NT2/D1 (cell line): ENCODE results near the gene CROCC.
"Not testable (repeated sequence)": the region's sequence is repeated elsewhere in the genome, so short reads cannot be mapped to it uniquely, and the experiment has no call there.

Source experiments
- DNase-seq: peaks from one replicate; pipeline ENCODE4 v3.0.0-alpha.2; 2011; ENCODE audit warnings: low read depth, low spot score
- H3K27me3 ChIP-seq: 2 replicates; pipeline ENCODE4 v1.6.0; 2011; ENCODE audit warnings: mild to moderate bottlenecking; ENCODE audit not compliant: insufficient read length, insufficient read depth
- H3K36me3 ChIP-seq: 2 replicates; pipeline ENCODE4 v1.6.1; 2011; ENCODE audit warnings: mild to moderate bottlenecking, low read length, mixed read lengths; ENCODE audit not compliant: insufficient read depth, insufficient read length
- H3K4me1 ChIP-seq: 2 replicates; pipeline ENCODE4 v1.5.1; 2011; ENCODE audit not compliant: insufficient read depth, insufficient read length
- H3K4me3 ChIP-seq: 2 replicates; pipeline ENCODE4 v1.5.1; 2011; ENCODE audit warnings: low read depth; ENCODE audit not compliant: insufficient read length
- H3K9ac ChIP-seq: 2 replicates; pipeline ENCODE4 v1.6.0; 2011; ENCODE audit warnings: low read depth; ENCODE audit not compliant: insufficient read length
- H3K9me3 ChIP-seq: 2 replicates; pipeline ENCODE4 v1.5.1; 2011; ENCODE audit warnings: mild to moderate bottlenecking, low read length; ENCODE audit not compliant: insufficient read depth
- SUZ12 ChIP-seq: IDR thresholded peaks from 2 replicates; pipeline ENCODE4 v1.6.1; 2011; ENCODE audit not compliant: insufficient read length, insufficient read depth; ENCODE audit errors: extremely low read depth
- YY1 ChIP-seq: IDR thresholded peaks from 2 replicates; pipeline ENCODE4 v1.6.1; 2011; ENCODE audit not compliant: insufficient read length, insufficient read depth
- ZNF274 ChIP-seq: IDR thresholded peaks from 2 replicates; pipeline ENCODE4 v1.6.1; 2011; ENCODE audit warnings: mild to moderate bottlenecking, low read depth, low read length

CROCC gene

DNA sequence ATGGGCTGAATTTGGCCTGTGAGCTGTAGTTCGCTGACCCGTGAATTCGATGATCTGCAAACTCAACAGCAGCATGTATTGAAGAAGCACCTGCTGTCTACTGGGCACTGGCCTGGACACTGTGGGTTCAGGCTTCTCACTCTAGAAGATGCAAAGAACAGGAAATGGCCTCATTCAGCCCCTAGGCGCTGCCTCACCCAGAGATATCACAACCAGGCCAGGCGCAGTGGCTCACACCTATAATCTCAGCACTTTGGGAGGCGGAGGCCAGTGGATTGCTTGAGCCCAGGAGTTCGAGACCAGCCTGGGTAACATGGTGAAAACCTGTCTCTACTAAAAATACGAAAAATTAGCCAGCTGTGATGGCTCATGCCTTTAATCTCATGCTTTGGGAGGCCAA lies 35.0 kb downstream of the CROCC start:
- no peak overlapping the region for H3K4me3 ChIP-seq
- H3K9me3 ChIP-seq = no peaks in the 10 kb centered on the region
- TF ChIP-seq SUZ12 = no peak
- TF ChIP-seq YY1 = no peak
- TF ChIP-seq ZNF274 = no peak
- peaks cover 21% of the 10 kb centered on the region for H3K36me3 ChIP-seq
- peaks cover 3% of the 10 kb centered on the region for H3K4me1 ChIP-seq
- DNase-seq = no peak
- no peak overlapping the region for H3K9ac ChIP-seq
- H3K27me3 ChIP-seq = no peaks in the 10 kb centered on the region

DNA sequence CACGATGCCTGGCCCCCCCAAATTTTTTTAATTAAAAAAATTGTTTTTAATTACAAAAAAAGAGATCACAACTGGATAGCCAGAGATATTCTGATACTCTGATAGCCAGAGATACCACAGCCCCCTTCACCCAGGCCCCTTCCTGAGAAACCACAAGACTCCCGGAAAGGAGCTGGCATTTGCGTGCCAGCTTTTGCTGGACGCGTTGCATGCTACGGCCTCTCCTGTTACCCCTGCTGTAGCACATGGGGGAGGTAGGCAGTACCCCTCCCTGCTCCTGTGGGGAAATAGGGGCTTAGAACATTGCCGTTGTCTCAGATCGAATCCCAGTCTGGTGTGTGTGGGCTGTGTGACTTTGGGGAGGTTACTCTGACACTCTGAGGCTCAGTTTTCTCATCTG lies 36.0 kb downstream of the CROCC start:
- H3K4me1 ChIP-seq = no peaks in the 10 kb centered on the region
- no peaks in the 10 kb centered on the region for H3K9me3 ChIP-seq
- H3K36me3 ChIP-seq = peaks cover 21% of the 10 kb centered on the region
- TF ChIP-seq YY1 = no peak
- no peak for TF ChIP-seq SUZ12
- TF ChIP-seq ZNF274 = no peak
- no peak overlapping the region for H3K4me3 ChIP-seq
- no peaks in the 10 kb centered on the region for H3K27me3 ChIP-seq
- H3K9ac ChIP-seq = no peak overlapping the region
- DNase-seq = no peak

DNA sequence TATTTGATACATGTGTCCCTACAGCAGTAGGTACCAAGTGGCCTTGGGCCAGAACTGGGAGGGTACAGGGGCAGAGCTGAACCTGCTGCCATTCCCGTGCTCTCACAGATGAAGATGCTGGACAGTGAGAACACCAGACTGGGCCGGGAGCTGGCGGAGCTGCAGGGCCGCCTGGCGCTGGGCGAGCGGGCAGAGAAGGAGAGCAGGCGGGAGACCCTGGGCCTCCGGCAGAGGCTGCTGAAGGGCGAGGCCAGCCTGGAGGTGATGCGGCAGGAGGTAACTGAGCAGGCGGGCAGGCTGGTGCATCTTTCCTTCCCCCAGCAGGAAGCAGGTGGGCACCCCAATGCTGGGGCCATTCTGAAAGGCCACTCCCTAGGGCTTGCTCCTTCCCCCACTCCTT lies 36.7 kb downstream of the CROCC start:
- peaks cover 21% of the 10 kb centered on the region for H3K36me3 ChIP-seq
- no peaks in the 10 kb centered on the region for H3K9me3 ChIP-seq
- H3K4me1 ChIP-seq = no peaks in the 10 kb centered on the region
- TF ChIP-seq ZNF274 (no peak), SUZ12 (no peak), YY1 (no peak)
- H3K27me3 ChIP-seq = no peaks in the 10 kb centered on the region
- no peak overlapping the region for H3K4me3 ChIP-seq
- no peak overlapping the region for H3K9ac ChIP-seq
- no peak for DNase-seq

DNA sequence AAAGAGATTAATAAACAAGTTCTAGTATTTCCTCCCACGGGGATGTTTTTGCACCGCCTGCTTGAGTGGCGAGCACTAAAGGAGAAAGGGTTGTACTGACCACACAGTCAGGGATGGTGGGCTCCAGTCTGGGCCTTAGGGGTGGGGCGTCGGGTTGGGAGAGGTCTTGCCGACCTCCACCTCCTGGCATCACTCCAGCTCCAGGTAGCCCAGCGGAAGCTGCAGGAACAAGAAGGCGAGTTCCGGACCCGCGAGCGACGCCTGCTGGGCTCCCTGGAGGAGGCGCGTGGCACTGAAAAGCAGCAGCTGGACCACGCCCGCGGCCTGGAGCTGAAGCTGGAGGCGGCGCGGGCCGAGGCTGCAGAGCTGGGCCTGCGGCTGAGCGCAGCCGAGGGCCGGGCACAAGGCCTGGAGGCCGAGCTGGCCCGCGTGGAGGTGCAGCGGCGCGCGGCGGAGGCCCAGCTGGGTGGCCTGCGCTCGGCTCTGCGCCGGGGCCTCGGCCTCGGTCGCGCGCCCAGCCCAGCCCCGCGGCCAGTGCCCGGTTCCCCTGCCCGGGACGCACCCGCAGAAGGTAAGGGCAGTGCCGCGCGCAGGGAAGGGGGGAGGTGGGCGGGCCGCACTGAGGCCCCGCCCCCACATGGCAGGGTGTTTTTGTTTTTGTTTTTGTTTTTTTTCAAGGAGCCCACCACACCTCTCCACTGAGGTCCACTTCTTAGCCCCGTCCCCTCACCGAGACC lies 39.0 kb downstream of the CROCC start:
- H3K4me1 ChIP-seq = no peaks in the 10 kb centered on the region
- H3K9ac ChIP-seq = peak overlapping the region; percentile 67
- H3K27me3 ChIP-seq = no peaks in the 10 kb centered on the region
- DNase-seq = peak; percentile 75
- H3K9me3 ChIP-seq = no peaks in the 10 kb centered on the region
- peak overlapping the region; percentile 37 for H3K4me3 ChIP-seq
- TF ChIP-seq ZNF274 (no peak), YY1 (no peak), SUZ12 (no peak)
- H3K36me3 ChIP-seq = peaks cover 9% of the 10 kb centered on the region

DNA sequence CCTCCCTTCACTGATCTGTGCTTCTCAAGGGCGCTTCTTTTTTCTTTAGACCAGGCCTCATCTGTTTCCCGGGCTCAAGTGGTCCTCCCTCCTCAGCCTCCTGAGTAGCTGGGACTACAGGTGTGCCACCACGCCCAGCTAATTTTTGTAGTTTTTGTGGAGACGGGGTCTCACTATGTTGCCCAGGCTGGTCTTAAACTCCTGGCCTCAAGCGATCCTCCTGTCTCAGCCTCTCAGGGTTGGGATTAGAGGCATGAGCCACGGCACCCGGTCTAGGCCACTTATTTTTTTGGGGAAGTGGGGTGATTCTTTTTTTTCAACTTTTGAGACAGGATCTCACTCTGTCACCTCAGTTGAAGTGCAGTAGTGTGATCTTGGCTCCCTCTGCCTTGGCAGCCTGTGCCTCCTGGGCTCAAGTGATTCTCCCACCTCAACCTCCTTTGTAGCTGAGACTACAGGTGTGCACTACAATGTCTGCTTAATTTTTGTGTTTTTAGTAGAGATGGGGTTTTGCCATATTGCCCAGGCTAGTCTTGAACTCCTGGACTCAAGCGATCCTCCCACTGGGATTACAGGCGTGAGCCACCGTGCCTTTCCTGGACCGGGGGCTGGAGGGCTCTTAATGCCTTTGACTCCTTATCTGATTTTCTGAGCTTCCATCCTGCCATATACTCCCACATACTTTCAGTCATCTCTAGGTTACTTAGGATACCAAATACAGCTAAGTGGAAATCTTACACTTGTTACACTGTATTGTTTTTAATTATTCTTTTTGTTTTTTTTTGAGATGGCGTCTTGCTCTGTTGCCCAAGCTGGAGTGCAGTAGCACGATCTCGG lies 39.8 kb downstream of the CROCC start:
- H3K36me3 ChIP-seq = peaks cover 9% of the 10 kb centered on the region
- H3K4me1 ChIP-seq = no peaks in the 10 kb centered on the region
- peak overlapping the region; percentile 67 for H3K9ac ChIP-seq
- TF ChIP-seq ZNF274 (no peak), YY1 (no peak), SUZ12 (no peak)
- no peaks in the 10 kb centered on the region for H3K9me3 ChIP-seq
- DNase-seq = no peak
- no peak overlapping the region for H3K4me3 ChIP-seq
- no peaks in the 10 kb centered on the region for H3K27me3 ChIP-seq

DNA sequence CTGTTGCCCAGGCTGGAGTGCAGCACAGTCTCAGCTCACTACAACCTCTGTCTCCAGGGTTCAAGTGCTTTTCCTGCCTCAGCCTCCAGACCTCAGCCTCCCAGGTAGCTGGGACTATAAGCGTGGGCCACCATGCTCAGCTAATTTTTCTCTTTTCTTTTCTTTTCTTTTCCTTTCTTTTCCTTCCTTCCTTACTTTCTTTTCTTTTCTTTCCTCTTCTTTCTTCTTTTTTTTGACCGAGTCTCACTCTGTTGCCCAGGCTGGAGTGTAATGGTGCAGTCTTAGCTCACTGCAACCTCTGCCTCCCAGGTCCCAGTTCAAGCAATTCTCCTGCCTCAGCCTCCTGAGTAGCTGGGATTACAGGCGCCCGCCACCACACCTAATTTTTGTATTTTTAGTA lies 42.4 kb downstream of the CROCC start:
- peaks cover 21% of the 10 kb centered on the region for H3K36me3 ChIP-seq
- H3K27me3 ChIP-seq, H3K9ac ChIP-seq, H3K4me1 ChIP-seq, DNase-seq, H3K9me3 ChIP-seq, H3K4me3 ChIP-seq: not testable (repeated sequence)

DNA sequence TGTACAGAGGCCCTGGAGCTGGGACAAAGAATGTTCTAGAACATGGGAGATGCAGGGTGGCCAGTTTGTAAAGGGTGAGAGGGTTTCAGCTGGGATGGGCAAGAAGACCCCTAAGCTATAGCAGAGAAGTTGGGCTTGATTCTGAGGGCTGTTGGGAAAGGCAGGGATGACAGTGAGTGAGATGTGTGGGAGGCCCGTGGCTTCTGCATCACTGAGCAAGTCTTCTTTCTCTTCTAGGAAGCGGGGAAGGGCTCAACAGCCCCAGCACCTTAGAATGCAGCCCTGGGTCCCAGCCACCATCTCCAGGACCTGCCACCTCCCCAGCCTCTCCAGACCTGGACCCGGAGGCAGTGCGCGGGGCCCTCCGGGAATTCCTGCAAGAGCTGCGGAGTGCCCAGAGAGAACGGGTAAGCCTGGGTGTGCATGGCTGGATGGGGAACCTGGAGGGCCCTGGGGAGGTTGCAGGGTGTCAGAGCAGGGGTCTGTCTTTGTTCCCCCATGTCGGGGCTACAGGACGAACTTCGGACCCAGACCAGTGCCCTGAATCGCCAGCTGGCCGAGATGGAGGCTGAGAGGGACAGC lies 43.8 kb downstream of the CROCC start:
- no peaks in the 10 kb centered on the region for H3K27me3 ChIP-seq
- no peak for DNase-seq
- no peaks in the 10 kb centered on the region for H3K9me3 ChIP-seq
- H3K4me1 ChIP-seq = peaks cover 7% of the 10 kb centered on the region
- no peak for TF ChIP-seq ZNF274
- no peak for TF ChIP-seq YY1
- TF ChIP-seq SUZ12 = no peak
- H3K9ac ChIP-seq = no peak overlapping the region
- peaks cover 27% of the 10 kb centered on the region for H3K36me3 ChIP-seq
- no peak overlapping the region for H3K4me3 ChIP-seq
